K562 (cell line): ENCODE measurements around the gene SENP1. TPM values are rescaled to one million over a fixed set of nuclear protein-coding genes. Genes with fewer than 3 reads are reported as not detected.

Source experiments
- ATAC-seq: fragments of 200-7000 bp; cut with Tn5 transposase; 3 replicates; pipeline ENCODE4 v1.9.1; 2020; ENCODE audit warnings: moderate library complexity
- BruUV-seq: library from RNA; stranded (reverse); fragments of 400-500 nt; replicated peaks from 2 replicates; lab custom pipeline; 2021; lab: Mats Ljungman, UMichigan
- CTCF ChIA-PET: fragments of 300-600 bp; formaldehyde crosslinking; extraction: SDS; loops from one replicate; lab custom pipeline; 2021; ENCODE audit warnings: low intra/inter-chr PET ratio; lab: Yijun Ruan, JAX
- POLR2A ChIA-PET: fragments of 300-600, 350-650 bp; sonication (Branson Sonifier 250); formaldehyde crosslinking; extraction: SDS; loops from one replicate; lab custom pipeline; 2021; ENCODE audit warnings: antibody characterized with exemption, inconsistent platforms; lab: Yijun Ruan, JAX
- DNase-seq, 4 experiments: peaks; one replicate each; pipeline versions ENCODE4 v3.0.0 to v3.0.0-alpha.2; 2011 to 2018; ENCODE audit warnings: low spot score in 3 of 4, mixed read lengths in 3 of 4; ENCODE audit errors: extremely low read depth in 1 of 4
- FAIRE-seq: peaks from 2 replicates; lab custom pipeline; 2011; peaks lifted over from hg19 to GRCh38; lab: Jason Lieb, UNC
- H2AFZ ChIP-seq: 2 replicates; pipeline ENCODE4 v1.6.0; 2011; ENCODE audit warnings: low read depth, low read length, control low read depth, inconsistent platforms
- H3K27ac ChIP-seq: fragments of 200-600 bp; 3 replicates; pipeline ENCODE4 v1.8.0; 2011; ENCODE audit warnings: low read depth, mild to moderate bottlenecking, control low read depth, inconsistent platforms, low read length, moderate library complexity, mixed read lengths; ENCODE audit errors: extremely low read depth
- H3K27me3 ChIP-seq, 2 experiments: fragments of 300-600 bp in 1 of 2; 2 replicates in 1 of 2; 3 replicates in 1 of 2; pipeline versions ENCODE4 v1.6.0 to v1.8.0; 2011; ENCODE audit warnings: inconsistent platforms in 2 of 2, low read length in 2 of 2, mild to moderate bottlenecking in 1 of 2, mixed read lengths in 1 of 2, moderate library complexity in 1 of 2; ENCODE audit not compliant: control insufficient read depth in 2 of 2, insufficient read depth in 2 of 2
- H3K36me3 ChIP-seq: fragments of 300-600 bp; 3 replicates; pipeline ENCODE4 v1.8.0; 2011; ENCODE audit warnings: mild to moderate bottlenecking, low read length, inconsistent platforms; ENCODE audit not compliant: control insufficient read depth, insufficient read depth
- H3K4me1 ChIP-seq, 2 experiments: fragments of 200-600 bp in 1 of 2; replicated peaks in 1 of 2; 2 replicates in 1 of 2; 3 replicates in 1 of 2; pipeline versions ENCODE4 v1.5.1 to v1.8.0; 2011; ENCODE audit warnings: inconsistent platforms in 2 of 2, low read length in 2 of 2, mild to moderate bottlenecking in 1 of 2, mixed read lengths in 1 of 2, moderate library complexity in 1 of 2; ENCODE audit not compliant: control insufficient read depth in 2 of 2, insufficient read depth in 2 of 2
- H3K4me2 ChIP-seq: 2 replicates; pipeline ENCODE4 v1.6.1; 2011; ENCODE audit warnings: low read length, control low read depth, inconsistent platforms, mixed read lengths; ENCODE audit not compliant: insufficient read depth
- H3K4me3 ChIP-seq: fragments of 200-600 bp; sonication (generic), shearing (Covaris generic); 2 replicates; pipeline ENCODE4 v1.5.1; 2016; ENCODE audit warnings: control low read depth, inconsistent platforms
- H3K79me2 ChIP-seq: fragments of 200-600 bp; 3 replicates; pipeline ENCODE4 v1.8.0; 2011; ENCODE audit warnings: low read length, inconsistent platforms; ENCODE audit not compliant: control insufficient read depth, insufficient read depth
- H3K9ac ChIP-seq, 2 experiments: 2 replicates each; pipeline versions ENCODE4 v1.6.0 to v1.6.1; 2011; ENCODE audit warnings: low read depth in 2 of 2, low read length in 2 of 2, control low read depth in 1 of 2, inconsistent platforms in 1 of 2, mild to moderate bottlenecking in 1 of 2, mixed read lengths in 1 of 2; ENCODE audit not compliant: insufficient read depth in 1 of 2
- H3K9me1 ChIP-seq: one replicate; pipeline ENCODE4 v1.6.0; 2011; ENCODE audit warnings: inconsistent platforms, mild to moderate bottlenecking, low read length, moderate library complexity; ENCODE audit not compliant: control insufficient read depth, insufficient read depth
- H3K9me3 ChIP-seq: replicated peaks from 2 replicates; pipeline ENCODE4 v1.5.1; 2011; ENCODE audit warnings: low read depth, low read length, inconsistent platforms; ENCODE audit not compliant: control insufficient read depth, insufficient read depth
- H4K20me1 ChIP-seq: replicated peaks from 2 replicates; pipeline ENCODE4 v1.6.1; 2011; ENCODE audit warnings: low read length, inconsistent platforms, mixed read lengths; ENCODE audit not compliant: control insufficient read depth, insufficient read depth
- GTF2E2 ChIP-seq: fragments of 200-800 bp; sonication (Bioruptor generic); IDR thresholded peaks from 2 replicates; pipeline ENCODE4 v1.6.1; 2016; ENCODE audit warnings: missing genetic modification characterization, missing compliant biosample characterization
- KDM1A ChIP-seq, 2 experiments: fragments of 450-650 bp; IDR thresholded peaks; 2 replicates each; pipeline ENCODE4 v1.6.1; 2016; ENCODE audit warnings: mild to moderate bottlenecking in 2 of 2
- MTF1 ChIP-seq: fragments of 250-450 bp; sonication (Bioruptor Pico); IDR thresholded peaks from 2 replicates; pipeline ENCODE4 v1.9.0; 2021; ENCODE audit warnings: moderate library complexity, mild to moderate bottlenecking, inconsistent platforms, borderline replicate concordance
- MYBL2 ChIP-seq, 2 experiments: fragments of 450-650 bp in 1 of 2; sonication (generic) in 1 of 2; formaldehyde crosslinking in 1 of 2; IDR thresholded peaks; 2 replicates each; pipeline versions ENCODE4 v1.6.1 to v1.8.1; 2017 to 2022; ENCODE audit warnings: borderline replicate concordance in 1 of 2, inconsistent platforms in 1 of 2, low read depth in 1 of 2, mild to moderate bottlenecking in 1 of 2, missing genetic modification reagents in 1 of 2, moderate library complexity in 1 of 2
- NBN ChIP-seq: fragments of 450-650 bp; IDR thresholded peaks from 2 replicates; pipeline ENCODE4 v1.6.1; 2016; ENCODE audit warnings: low read depth, mild to moderate bottlenecking
- SETDB1 ChIP-seq: IDR thresholded peaks from one replicate; pipeline ENCODE4 v1.6.1; 2012; ENCODE audit warnings: low read length, control low read depth, inconsistent platforms
- SIN3B ChIP-seq: fragments of 450-650 bp; IDR thresholded peaks from 2 replicates; pipeline ENCODE4 v1.6.1; 2017; ENCODE audit warnings: low read depth, mild to moderate bottlenecking, moderate library complexity
- SIRT6 ChIP-seq: IDR thresholded peaks from one replicate; pipeline ENCODE4 v1.6.1; 2012; ENCODE audit warnings: low read depth, mild to moderate bottlenecking, control low read depth, inconsistent platforms, low read length, moderate library complexity
- TAF7 ChIP-seq: fragments of 450-650 bp; IDR thresholded peaks from 2 replicates; pipeline ENCODE4 v1.6.1; 2016; ENCODE audit warnings: missing genetic modification characterization, missing compliant biosample characterization
- TEAD4 ChIP-seq, 2 experiments: sonication (generic) in 1 of 2; formaldehyde crosslinking in 1 of 2; IDR thresholded peaks; 2 replicates each; pipeline versions ENCODE4 v1.6.1 to v1.8.0; 2012 to 2022; ENCODE audit warnings: borderline replicate concordance in 1 of 2, inconsistent platforms in 1 of 2, low read length in 1 of 2, mild to moderate bottlenecking in 1 of 2, missing genetic modification reagents in 1 of 2
- ZBTB17 ChIP-seq: fragments of 450-650 bp; formaldehyde crosslinking; IDR thresholded peaks from 2 replicates; pipeline ENCODE4 v1.4.0; 2020; ENCODE audit warnings: mild to moderate bottlenecking
- ZKSCAN8 ChIP-seq: fragments of 200-800 bp; sonication (Bioruptor generic); IDR thresholded peaks from 2 replicates; pipeline ENCODE4 v1.6.1; 2016; ENCODE audit warnings: missing genetic modification characterization, missing compliant biosample characterization
- ZNF280A ChIP-seq: fragments of 450-650 bp; IDR thresholded peaks from 2 replicates; pipeline ENCODE4 v1.6.1; 2018; ENCODE audit warnings: mild to moderate bottlenecking, low read depth; ENCODE audit not compliant: partially characterized antibody
- ZNF639 ChIP-seq, 2 experiments: fragments of 200-800 bp in 1 of 2; sonication (Bioruptor generic) in 1 of 2; sonication (generic) in 1 of 2; formaldehyde crosslinking in 1 of 2; IDR thresholded peaks in 1 of 2; conservative IDR thresholded peaks in 1 of 2; 2 replicates each; pipeline versions ENCODE4 v1.5.0 to v1.6.1; 2016 to 2020; ENCODE audit warnings: missing compliant biosample characterization in 1 of 2, missing genetic modification characterization in 1 of 2, missing genetic modification reagents in 1 of 2
- WGBS: fragments of 100-300 bp; shearing (Covaris generic); methylation state at CpG from one replicate; pipeline ENCODE4 v1.1.6; 2016; ENCODE audit warnings: low coverage, mixed read lengths; ENCODE audit not compliant: insufficient coverage; ENCODE audit errors: missing lambda C conversion rate; 5-methylcytosine and 5-hydroxymethylcytosine counted together
- in situ Hi-C: fragments of 300-500 bp; cut with MboI; formaldehyde crosslinking; loops from 4 replicates; pipeline ENCODE4 v1.15.0; 2018; ENCODE audit warnings: inconsistent platforms, mixed read lengths
- intact Hi-C: fragments of 100-400 bp; cut with micrococcal nuclease; formaldehyde crosslinking; loops from 2 replicates; pipeline ENCODE4 v1.14.2; 2022
- polyA plus RNA-seq, 8 experiments: library from polyadenylated mRNA; depleted of rRNA in 4 of 8; stranded (reverse) in 5 of 8; unstranded in 3 of 8; fragments of >200 nt; fragmentation: Nextera tagmentation in 2 of 8; fragmentation: Illumina TruSeq in 1 of 8; extraction: Ambion mirVana in 2 of 8; extraction: Trizol in 1 of 8; gene quantifications; 2 replicates each; pipeline versions ENCODE4 v1.2.1 to v1.2.3, GENCODE V29; 2011 to 2014; ENCODE audit warnings: inconsistent platforms in 1 of 8, missing spikeins in 1 of 8
- total RNA-seq, 7 experiments: library from RNA; depleted of rRNA in 6 of 7; stranded (reverse); fragments of >200 nt in 6 of 7; fragmentation: Illumina TruSeq in 2 of 7; extraction: Trizol in 2 of 7; gene quantifications; 2 replicates each; pipeline versions ENCODE4 v1.2.1 to v1.2.3, GENCODE V29; 2011 to 2021; ENCODE audit warnings: low replicate concordance in 1 of 7
- TF ChIP-seq, protein P1 (sequence below): fragments of 250-450 bp; sonication (Bioruptor Pico); IDR thresholded peaks from 2 replicates; pipeline ENCODE4 v1.5.0; 2022; ENCODE audit warnings: mild to moderate bottlenecking

SENP1 gene
- total and polyA plus RNA-seq, 9 of the 15 experiments (the other 6 are each of a cell fraction or from before 2014, with no cell fraction given), result 15.5 to 59.0 (median 36.3) TPM

DNA sequence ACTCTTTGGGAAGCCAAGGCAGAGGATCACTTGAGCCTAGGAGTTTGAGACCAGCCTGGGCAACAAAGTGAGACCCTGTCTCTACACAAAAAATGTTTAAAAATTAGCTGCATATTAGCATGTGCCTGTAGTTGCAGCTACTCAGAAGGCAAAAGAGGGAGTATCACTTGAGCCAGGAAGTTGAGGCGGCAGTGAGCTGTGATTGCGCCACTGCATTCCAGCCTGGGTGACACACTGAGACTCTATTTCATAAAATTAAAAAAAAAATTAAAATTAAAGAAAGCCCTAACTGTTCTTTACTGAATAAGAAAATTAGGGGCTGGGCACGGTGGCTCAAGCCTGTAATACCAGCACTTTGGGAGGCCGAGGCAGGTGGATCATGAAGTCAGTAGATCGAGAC, 27.0 kb downstream of the SENP1 start (continued):
- TF ChIP-seq MYBL2 (IDR thresholded peaks at IDR 0.05; ENCODE audit: low read depth) (no peak), MYBL2 (CRISPR knock-in tag; IDR thresholded peaks at IDR 0.05; ENCODE audit: borderline replicate concordance) (no peak), NBN (no peak)
- TF ChIP-seq, all 486 proteins: peak for 0

DNA sequence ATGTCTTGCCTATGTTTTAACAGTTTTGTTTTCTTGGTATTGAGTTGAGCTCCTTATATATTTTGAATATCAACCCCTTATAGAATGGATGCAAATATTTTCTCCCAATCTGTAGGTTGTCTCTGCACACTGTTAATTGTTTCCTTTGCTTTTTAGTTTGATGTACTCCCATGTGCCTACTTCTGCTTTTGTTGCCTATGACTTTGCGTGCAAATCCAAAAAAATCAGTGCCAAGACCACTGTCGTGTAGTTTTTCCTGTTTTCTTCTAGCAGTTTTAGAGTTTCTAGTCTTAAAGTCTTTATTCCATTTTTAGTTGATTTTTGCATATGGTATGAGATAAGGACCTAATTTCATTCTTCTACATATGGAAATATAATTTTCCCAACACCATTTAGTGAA, 28.8 kb downstream of the SENP1 start:
- no TSS peak for BruUV-seq
- CTCF ChIA-PET, result no interaction called here
- no peaks in the 10 kb centered on the region for H3K9me1 ChIP-seq
- TF ChIP-seq SIN3B, result no peak
- TF ChIP-seq KDM1A (IDR thresholded peaks at IDR 0.05), result no peak
- TF ChIP-seq ZNF280A, result no peak
- TF ChIP-seq ZNF639 (CRISPR knock-in tag; conservative IDR thresholded peaks at IDR 0.05 in 1 of 2, IDR thresholded peaks at IDR 0.05 in 1 of 2), result no peak
- no peak for TF ChIP-seq GTF2E2 (tag)
- no peak for TF ChIP-seq MTF1 (CRISPR knock-in tag)
- TF ChIP-seq ZKSCAN8 (CRISPR knock-in tag), result no peak
- TF ChIP-seq SIRT6, result no peak
- TF ChIP-seq TEAD4 (IDR thresholded peaks at IDR 0.05; ENCODE audit: low read length), result no peak
- no peak for TF ChIP-seq TEAD4 (CRISPR knock-in tag; IDR thresholded peaks at IDR 0.05; ENCODE audit: borderline replicate concordance)
- TF ChIP-seq ZBTB17 (CRISPR knock-in tag), result no peak
- TF ChIP-seq SETDB1, result no peak
- TF ChIP-seq, protein P1, sequence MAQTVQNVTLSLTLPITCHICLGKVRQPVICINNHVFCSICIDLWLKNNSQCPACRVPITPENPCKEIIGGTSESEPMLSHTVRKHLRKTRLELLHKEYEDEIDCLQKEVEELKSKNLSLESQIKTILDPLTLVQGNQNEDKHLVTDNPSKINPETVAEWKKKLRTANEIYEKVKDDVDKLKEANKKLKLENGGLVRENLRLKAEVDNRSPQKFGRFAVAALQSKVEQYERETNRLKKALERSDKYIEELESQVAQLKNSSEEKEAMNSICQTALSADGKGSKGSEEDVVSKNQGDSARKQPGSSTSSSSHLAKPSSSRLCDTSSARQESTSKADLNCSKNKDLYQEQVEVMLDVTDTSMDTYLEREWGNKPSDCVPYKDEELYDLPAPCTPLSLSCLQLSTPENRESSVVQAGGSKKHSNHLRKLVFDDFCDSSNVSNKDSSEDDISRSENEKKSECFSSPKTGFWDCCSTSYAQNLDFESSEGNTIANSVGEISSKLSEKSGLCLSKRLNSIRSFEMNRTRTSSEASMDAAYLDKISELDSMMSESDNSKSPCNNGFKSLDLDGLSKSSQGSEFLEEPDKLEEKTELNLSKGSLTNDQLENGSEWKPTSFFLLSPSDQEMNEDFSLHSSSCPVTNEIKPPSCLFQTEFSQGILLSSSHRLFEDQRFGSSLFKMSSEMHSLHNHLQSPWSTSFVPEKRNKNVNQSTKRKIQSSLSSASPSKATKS (CRISPR knock-in tag), result no peak
- no peak for TF ChIP-seq TAF7 (tag)

More for the DNA sequence above, 28.8 kb downstream of the SENP1 start:
- FAIRE-seq, result no peak
- peaks cover 57% of the 10 kb centered on the region for H3K36me3 ChIP-seq
- H3K4me3 ChIP-seq, result no peak overlapping the region
- no peaks in the 10 kb centered on the region for H4K20me1 ChIP-seq
- H3K4me2 ChIP-seq, result no peak overlapping the region
- no peak overlapping the region for H3K27ac ChIP-seq
- 95% methylated on average over 2 of the region's 2 CpGs for WGBS
- no peak overlapping the region for H2AFZ ChIP-seq
- H3K4me1 ChIP-seq, result no peaks in the 10 kb centered on the region
- H3K79me2 ChIP-seq, result no peaks in the 10 kb centered on the region
- no peaks in the 10 kb centered on the region for H3K27me3 ChIP-seq
- in situ Hi-C loops (no loop called here), intact Hi-C loops (no loop called here)
- H3K9ac ChIP-seq, result no peak overlapping the region
- ATAC-seq, result no peak
- DNase-seq, result no peak
- POLR2A ChIA-PET, result no interaction called here
- H3K9me3 ChIP-seq, result no peaks in the 10 kb centered on the region
